NB4 (cell line): ENCODE measurements around the gene PKNOX2.
A peak's percentile ranks its signal among the peaks of the same experiment; 100 is the strongest.

ENCODE experiments used
- CTCF ChIP-seq: IDR thresholded peaks from one replicate; pipeline ENCODE4 v1.5.1; 2012; ENCODE audit warnings: low read depth, low read length
- MYC ChIP-seq: IDR thresholded peaks from 2 replicates; pipeline ENCODE4 v1.6.1; 2011; ENCODE audit warnings: low read depth, low read length
- POLR2A ChIP-seq: IDR thresholded peaks from 2 replicates; pipeline ENCODE4 v1.6.1; 2011; ENCODE audit warnings: mild to moderate bottlenecking; ENCODE audit not compliant: insufficient read length; ENCODE audit errors: extremely low read depth
- TF ChIP-seq, protein P1 (sequence below): IDR thresholded peaks from 2 replicates; pipeline ENCODE4 v1.6.1; 2011; ENCODE audit warnings: low read depth, low read length

DNA sequence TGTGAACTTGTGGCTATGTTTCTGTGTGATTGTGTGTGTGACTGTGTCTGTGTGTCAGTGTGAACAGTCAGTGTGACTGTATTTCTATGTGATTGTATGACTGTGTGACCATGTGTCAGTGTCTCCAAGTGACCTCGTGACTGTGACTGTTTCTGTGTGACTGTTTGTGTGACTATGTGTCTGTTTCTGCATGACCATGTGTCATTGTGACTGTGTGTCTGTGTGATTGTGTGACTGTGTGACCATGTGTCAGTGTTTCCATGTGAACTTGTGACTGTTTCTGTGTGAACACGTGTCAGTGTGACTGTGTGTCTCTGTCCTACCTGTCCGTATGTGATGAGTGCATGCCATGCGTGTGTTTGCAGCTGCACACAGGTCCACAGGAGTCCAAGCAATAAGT lies 8.8 kb upstream of the PKNOX2 start:
- TF ChIP-seq POLR2A (no peak), MYC (no peak), CTCF (no peak)
- TF ChIP-seq, protein P1, sequence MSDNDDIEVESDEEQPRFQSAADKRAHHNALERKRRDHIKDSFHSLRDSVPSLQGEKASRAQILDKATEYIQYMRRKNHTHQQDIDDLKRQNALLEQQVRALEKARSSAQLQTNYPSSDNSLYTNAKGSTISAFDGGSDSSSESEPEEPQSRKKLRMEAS: peak; percentile 57
